Fibroblast of pulmonary artery (primary cell): ENCODE results near the gene PGPEP1.

Experiments used
- DNase-seq: peaks from one replicate; pipeline ENCODE4 v3.0.0-alpha.2; 2010; ENCODE audit warnings: low read depth
- H3K4me3 ChIP-seq: replicated peaks from 2 replicates; pipeline ENCODE4 v1.5.1; 2011; ENCODE audit warnings: low read depth, mild to moderate bottlenecking, control low read depth, low read length, moderate library complexity
- TF ChIP-seq, protein P1 (sequence below): IDR thresholded peaks from 2 replicates; pipeline ENCODE4 v1.5.1; 2011; ENCODE audit warnings: mild to moderate bottlenecking, control low read depth, low read length, inconsistent platforms; ENCODE audit errors: missing control alignments

The PGPEP1 gene

DNA sequence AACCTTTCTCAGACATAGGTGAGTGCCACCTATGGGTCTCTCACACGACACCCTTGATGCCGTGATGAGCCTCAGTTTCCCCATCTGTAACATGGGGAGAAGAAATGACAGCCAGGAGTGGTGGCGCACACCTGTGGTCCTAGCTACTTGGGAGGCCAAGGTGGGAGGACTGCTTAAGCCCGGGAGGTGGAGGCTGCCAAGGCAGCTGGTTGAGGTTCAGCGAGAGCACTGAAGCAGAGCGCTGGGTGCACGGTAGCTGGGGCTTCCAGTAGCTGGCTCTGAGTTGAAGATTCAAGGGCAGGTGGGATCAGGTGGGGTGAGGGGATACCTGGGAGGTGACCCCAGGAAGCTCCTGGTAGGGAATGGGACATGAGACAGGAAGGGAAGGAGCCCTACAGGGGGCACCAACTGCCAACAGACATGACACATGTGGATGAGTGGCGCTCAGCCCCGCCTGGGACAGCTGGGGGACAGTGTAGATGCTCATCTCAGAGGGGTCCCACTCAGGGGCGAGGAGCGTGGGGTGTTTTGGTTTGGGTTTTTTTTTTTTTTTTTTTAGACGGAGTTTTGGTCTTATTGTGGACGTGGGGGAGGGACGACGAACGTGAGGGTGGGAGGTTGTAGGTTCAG, 72.3 kb downstream of the PGPEP1 start:
- H3K4me3 ChIP-seq, result no peak overlapping the region
- no peak for DNase-seq
- TF ChIP-seq, protein P1, sequence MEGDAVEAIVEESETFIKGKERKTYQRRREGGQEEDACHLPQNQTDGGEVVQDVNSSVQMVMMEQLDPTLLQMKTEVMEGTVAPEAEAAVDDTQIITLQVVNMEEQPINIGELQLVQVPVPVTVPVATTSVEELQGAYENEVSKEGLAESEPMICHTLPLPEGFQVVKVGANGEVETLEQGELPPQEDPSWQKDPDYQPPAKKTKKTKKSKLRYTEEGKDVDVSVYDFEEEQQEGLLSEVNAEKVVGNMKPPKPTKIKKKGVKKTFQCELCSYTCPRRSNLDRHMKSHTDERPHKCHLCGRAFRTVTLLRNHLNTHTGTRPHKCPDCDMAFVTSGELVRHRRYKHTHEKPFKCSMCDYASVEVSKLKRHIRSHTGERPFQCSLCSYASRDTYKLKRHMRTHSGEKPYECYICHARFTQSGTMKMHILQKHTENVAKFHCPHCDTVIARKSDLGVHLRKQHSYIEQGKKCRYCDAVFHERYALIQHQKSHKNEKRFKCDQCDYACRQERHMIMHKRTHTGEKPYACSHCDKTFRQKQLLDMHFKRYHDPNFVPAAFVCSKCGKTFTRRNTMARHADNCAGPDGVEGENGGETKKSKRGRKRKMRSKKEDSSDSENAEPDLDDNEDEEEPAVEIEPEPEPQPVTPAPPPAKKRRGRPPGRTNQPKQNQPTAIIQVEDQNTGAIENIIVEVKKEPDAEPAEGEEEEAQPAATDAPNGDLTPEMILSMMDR, result no peak

DNA sequence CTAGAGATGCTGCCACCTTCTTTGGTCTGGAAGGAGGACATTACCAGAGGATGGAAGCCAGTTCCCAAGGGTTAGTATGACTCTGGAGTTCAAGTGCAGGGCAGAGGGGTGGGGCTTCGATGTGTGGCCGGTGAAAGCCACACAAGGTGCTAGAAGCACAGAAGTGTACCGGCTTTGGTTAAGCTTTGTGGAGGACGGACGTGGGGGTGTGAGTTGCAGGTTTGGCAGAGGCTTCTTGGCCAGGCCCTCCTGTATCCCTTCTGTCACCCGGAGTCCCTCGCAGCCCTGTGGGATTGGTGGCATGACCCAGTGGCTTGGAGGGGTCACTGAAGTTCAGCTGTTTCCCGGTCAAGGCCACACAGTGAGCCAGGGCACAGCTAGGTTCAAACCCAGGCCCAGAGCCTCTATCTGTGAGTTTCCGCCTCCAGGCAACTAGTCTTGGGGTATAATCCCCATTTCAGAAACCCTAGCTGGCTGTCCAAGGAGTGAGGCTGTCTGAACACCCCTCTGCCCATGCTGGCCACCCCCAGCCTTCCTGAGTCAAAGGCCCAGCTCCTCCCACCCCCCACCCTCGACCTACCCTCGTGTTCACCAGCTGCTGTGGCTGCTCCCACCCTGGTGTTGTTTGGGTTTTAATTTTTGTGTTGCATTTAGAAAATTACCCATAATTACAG, 74.2 kb downstream of the PGPEP1 start:
- H3K4me3 ChIP-seq, result peak overlapping the region; percentile 47
- TF ChIP-seq, protein P1, result no peak
- DNase-seq, result no peak

DNA sequence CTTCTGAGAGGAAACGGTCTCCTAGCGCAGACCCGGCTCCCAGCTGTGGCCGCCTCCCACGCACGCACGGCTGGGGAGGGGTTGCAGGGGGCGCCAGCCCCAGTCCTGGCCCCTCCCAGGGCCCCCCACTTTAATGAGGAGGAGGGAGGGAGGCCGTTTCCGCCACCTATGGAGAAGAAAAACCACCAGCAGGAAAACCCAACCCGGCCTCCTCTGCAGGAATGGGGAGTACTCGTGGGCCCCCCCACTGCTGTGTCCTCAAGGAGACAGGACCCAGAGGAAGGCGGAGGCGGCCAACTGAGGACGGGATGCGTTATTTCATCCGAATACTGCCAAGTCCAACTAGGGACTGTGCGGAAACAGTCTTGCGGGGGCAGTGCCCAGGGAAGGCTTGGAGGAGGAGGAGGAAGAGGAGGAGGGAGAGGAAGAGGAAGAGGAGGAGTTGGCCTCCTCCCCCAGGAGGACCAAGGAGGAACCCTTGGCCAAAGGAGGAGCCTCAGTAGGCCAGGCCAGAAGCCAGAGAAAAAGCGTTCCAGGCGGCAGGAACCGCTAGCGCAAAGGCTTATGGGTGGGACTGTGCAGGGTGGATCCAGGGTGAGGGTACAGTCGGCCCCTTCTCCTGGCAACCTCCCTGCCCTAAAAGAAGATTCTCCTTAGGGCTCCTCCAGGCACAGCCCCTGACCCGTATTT, 74.9 kb downstream of the PGPEP1 start:
- H3K4me3 ChIP-seq, result peak overlapping the region; percentile 47
- TF ChIP-seq, protein P1, result no peak
- peak; percentile 97 for DNase-seq

DNA sequence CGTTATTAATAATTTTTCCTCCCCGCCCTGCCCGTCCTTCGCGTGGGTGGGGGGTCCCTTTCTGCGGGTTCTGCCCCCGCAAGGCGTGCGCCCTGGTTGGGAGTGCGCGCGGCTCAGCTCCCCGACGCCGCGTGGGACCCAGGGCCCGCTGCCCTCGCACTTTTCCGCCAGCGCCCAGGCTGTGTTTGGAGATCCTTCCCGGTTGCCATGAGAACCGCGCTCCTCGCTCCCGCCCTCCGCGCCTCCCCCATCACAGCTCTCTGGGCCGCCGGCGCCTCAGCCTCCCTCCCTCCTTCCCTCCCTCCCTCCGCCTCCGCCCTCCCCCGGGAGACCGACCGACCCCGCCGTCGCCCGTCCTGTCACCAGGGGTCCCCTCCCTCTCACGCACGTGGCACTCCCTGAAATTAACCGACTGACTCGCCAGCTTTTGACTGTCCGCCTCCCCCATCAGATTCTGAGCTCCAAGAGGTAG, 76.4 kb downstream of the PGPEP1 start:
- TF ChIP-seq, protein P1, result no peak
- peak; percentile 95 for DNase-seq
- peak overlapping the region; percentile 38 for H3K4me3 ChIP-seq

DNA sequence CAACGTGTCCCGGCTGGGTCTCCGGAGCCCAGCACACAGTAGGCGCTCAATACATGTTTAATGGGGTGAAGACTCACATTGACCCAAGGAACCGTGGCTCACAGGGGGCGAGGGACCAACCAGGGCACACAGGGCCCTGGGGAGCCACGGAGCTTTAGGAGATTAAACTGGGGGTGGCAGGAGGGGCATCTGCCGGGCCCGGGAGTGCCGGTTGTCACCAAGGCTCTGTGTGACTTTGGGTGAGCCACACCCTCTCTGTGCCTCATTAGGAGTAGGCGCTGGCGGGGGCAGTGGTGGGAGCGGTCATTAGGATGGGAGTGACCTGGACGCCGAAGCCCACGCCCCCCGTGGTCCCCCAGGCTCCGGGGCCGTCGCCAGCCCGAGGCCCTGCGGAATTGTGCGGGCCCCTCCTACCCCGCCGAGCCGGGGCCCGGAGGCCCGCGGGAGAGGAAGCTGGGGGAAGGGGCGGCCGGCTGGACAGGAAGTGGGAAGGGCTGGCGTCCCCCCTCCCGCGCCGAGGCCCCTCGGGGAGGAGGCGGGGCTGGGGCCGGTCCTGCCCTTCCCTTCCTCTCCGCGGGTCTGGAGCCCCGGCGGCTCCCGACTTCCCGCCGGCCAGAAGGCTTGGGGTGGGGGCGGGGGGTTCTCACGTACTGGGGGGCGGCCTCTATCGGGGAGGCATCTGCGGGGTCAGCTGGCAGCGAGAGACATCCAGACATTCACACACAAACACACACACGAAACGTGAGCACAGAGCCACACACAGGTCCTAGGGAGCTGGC, 77.0 kb downstream of the PGPEP1 start:
- TF ChIP-seq, protein P1, result no peak
- H3K4me3 ChIP-seq, result peak overlapping the region; percentile 38
- DNase-seq, result peak; percentile 90

DNA sequence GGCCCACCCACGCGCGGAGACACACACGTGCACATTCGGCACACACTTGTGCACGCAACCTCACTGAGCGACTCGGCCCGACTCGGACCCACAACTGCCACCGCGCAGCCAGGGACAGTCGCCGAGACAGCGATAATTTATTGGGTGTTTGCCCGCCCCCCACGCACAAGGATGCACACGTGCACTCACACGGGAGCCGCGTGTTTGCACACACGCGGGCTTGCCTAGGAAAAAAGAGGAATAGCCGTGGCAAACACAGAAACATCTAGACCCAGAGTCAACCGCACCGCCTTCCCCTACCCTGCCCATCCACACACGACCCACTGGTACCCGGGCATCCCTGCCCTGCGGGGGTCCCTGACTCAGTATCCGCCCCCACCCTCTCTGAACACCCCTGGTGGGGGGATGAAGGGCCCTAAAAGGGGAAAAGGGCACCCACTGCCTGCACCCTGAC, 77.7 kb downstream of the PGPEP1 start:
- H3K4me3 ChIP-seq, result no peak overlapping the region
- TF ChIP-seq, protein P1, result no peak
- no peak for DNase-seq
